Measurements from ENCODE around the gene CLDN14. TPM values are rescaled to one million over a fixed set of nuclear protein-coding genes. Genes with fewer than 3 reads are reported as not detected.
"Not testable (repeated sequence)": the region's sequence is repeated elsewhere in the genome, so short reads cannot be mapped to it uniquely, and the experiment has no call there.

CLDN14 gene
- total RNA-seq, 4 donors from 2014 or later: not detected

DNA sequence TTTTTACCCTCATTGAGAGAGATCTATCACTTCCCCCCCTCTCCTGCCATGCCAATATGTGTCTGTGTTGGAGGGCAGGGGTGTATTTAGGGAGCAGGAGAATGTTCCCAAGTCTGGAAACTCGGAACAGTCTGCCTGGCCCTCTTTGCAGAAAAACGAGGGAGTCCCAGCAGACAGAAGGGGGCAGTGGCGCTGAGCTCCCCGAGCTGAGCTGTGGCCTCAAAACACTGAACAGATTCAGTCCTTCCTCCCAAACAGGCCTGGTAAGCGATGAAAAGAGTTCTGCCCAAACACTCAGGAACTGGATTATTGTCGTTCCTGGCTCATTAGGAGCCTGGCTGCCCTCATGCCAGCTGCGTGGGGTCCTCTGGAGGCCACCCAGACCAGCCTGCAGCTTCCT is 981 bp downstream of the CLDN14 start:
- TF ChIP-seq POLR2A (IDR thresholded peaks at IDR 0.05): no peak
- TF ChIP-seq, protein P1, sequence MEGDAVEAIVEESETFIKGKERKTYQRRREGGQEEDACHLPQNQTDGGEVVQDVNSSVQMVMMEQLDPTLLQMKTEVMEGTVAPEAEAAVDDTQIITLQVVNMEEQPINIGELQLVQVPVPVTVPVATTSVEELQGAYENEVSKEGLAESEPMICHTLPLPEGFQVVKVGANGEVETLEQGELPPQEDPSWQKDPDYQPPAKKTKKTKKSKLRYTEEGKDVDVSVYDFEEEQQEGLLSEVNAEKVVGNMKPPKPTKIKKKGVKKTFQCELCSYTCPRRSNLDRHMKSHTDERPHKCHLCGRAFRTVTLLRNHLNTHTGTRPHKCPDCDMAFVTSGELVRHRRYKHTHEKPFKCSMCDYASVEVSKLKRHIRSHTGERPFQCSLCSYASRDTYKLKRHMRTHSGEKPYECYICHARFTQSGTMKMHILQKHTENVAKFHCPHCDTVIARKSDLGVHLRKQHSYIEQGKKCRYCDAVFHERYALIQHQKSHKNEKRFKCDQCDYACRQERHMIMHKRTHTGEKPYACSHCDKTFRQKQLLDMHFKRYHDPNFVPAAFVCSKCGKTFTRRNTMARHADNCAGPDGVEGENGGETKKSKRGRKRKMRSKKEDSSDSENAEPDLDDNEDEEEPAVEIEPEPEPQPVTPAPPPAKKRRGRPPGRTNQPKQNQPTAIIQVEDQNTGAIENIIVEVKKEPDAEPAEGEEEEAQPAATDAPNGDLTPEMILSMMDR (IDR thresholded peaks at IDR 0.05): no peak
- no peak overlapping the region for H3K27ac ChIP-seq
- no peak overlapping the region for H3K4me3 ChIP-seq (replicated peaks in 1 of 3)
- intact Hi-C loops (cut with DNase I): no loop called here
- H3K9me3 ChIP-seq: no peaks in the 10 kb centered on the region
- no peaks in the 10 kb centered on the region for H3K27me3 ChIP-seq
- no peaks in the 10 kb centered on the region for H3K36me3 ChIP-seq
- 48 to 50% methylated on average over 5 to 7 of the region's 7 CpGs for WGBS, 2 donors
- H3K4me1 ChIP-seq: peaks cover 0 to 3% of the 10 kb centered on the region in 2 donors
- DNase-seq: no peak

DNA sequence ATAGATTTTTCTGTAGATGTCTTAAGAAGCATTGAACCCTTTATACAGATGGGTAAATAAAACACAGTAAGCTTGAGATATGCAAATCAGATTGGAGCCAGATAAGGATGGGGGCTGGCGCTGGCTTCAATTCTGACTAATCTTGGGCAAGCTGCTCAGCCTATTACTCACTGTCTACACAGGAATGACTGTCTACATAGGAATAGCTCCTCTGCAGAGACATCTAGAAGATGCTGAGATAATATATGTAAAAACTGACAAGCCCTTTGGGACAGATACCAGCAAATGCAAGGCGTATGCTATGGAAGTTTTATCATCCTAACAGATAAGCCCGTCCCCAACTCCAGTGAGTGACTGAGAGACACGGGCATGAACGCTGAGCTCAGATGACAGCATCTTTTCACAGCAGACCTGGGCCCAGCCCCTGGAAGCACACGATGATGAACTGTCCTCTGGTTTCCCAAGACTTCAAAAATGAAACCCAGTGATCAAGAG is 1.7 kb downstream of the CLDN14 start:
- H3K36me3 ChIP-seq: no peaks in the 10 kb centered on the region
- no peaks in the 10 kb centered on the region for H3K27me3 ChIP-seq
- no peak for DNase-seq
- intact Hi-C loops (cut with DNase I): no loop called here
- peaks cover 0 to 3% of the 10 kb centered on the region in 2 donors for H3K4me1 ChIP-seq
- no peak overlapping the region for H3K4me3 ChIP-seq (replicated peaks in 1 of 3)
- H3K27ac ChIP-seq: no peak overlapping the region
- TF ChIP-seq, protein P1 (IDR thresholded peaks at IDR 0.05): no peak
- no peak for TF ChIP-seq POLR2A (IDR thresholded peaks at IDR 0.05)
- no peaks in the 10 kb centered on the region for H3K9me3 ChIP-seq
- 83 to 87% methylated on average over 6 of the region's 6 CpGs for WGBS, 2 donors

DNA sequence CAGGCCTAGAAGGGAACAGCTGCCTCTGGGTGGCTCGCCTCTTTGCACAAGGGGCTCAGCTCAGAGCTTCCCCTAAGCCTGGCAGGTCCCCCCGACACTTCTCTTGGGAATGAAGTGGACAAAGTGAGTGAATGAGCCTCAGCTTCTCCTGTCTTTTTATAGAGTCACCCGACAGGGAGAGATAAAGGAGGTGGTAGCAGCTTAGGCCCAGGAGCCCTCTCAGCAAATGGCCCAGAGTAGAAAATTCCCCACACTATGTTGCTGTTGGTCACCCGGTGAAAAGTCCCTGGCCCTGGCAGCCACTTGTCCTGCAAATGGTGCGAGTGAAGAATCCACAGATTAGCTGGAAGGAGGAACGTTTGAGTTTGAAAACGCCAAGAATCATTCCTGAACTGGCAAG is 2.4 kb downstream of the CLDN14 start:
- intact Hi-C loops (cut with DNase I): no loop called here
- H3K4me3 ChIP-seq (replicated peaks in 1 of 3): no peak overlapping the region
- no peaks in the 10 kb centered on the region for H3K27me3 ChIP-seq
- no peaks in the 10 kb centered on the region for H3K36me3 ChIP-seq
- TF ChIP-seq, protein P1 (IDR thresholded peaks at IDR 0.05): no peak
- no peak for TF ChIP-seq POLR2A (IDR thresholded peaks at IDR 0.05)
- no peak overlapping the region for H3K27ac ChIP-seq
- peak; percentile 23 to 44 for DNase-seq
- H3K4me1 ChIP-seq: peaks cover 0 to 3% of the 10 kb centered on the region in 2 donors
- 48 to 55% methylated on average over 7 of the region's 7 CpGs for WGBS, 2 donors
- H3K9me3 ChIP-seq: no peaks in the 10 kb centered on the region

DNA sequence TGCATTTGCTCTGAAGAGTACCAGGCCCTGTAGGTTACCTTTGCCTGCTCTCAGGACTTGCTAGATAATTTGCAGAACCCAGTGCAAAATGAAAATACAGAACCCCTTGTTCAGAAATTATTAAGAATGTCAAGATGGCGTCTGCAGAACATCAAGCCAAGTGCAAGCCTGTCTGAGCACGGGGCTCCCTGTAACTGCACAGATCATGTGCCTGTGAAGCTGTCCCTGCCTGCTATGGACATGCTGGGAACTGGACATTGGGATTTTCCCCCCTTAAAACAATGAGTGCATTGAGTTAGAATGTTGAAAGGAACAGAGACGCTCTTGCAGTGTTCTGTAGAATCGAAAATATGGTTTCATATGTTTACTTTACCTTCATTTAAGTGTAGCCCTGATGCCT is 2.9 kb downstream of the CLDN14 start:
- no peak overlapping the region for H3K27ac ChIP-seq
- WGBS, 2 donors: 68 to 76% methylated on average over 4 of the region's 4 CpGs

DNA sequence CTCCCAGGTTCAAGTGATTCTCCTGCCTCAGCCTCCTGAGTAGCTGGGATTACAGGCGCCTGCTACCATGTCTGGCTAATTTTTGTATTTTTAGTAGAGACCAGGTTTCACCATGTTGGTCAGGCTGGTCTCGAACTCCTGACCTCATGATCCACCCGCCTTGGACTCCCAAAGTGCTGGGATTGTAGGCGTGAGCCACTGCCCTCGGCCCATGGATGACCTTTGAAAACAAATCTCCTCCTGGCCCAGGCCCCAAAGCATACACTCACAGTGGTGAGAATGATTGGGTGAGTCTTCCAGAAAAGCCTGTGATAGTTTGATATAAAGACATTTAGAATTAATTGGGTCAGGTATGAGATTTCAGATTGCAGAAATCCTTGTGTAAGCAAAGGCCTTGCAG is 3.4 kb downstream of the CLDN14 start:
- H3K4me3 ChIP-seq (replicated peaks in 1 of 3); intact Hi-C loops (cut with DNase I); H3K27me3 ChIP-seq; H3K9me3 ChIP-seq; H3K27ac ChIP-seq; H3K4me1 ChIP-seq; DNase-seq; H3K36me3 ChIP-seq: not testable (repeated sequence)
- WGBS, 2 donors: 90 to 95% methylated on average over 5 of the region's 5 CpGs

More for the DNA sequence above, 2.9 kb downstream of the CLDN14 start:
- H3K4me3 ChIP-seq (replicated peaks in 1 of 3): no peak overlapping the region
- no peak for DNase-seq
- H3K4me1 ChIP-seq: peaks cover 0 to 3% of the 10 kb centered on the region in 2 donors
- no peaks in the 10 kb centered on the region for H3K36me3 ChIP-seq
- intact Hi-C loops (cut with DNase I): no loop called here
- H3K9me3 ChIP-seq: no peaks in the 10 kb centered on the region
- no peaks in the 10 kb centered on the region for H3K27me3 ChIP-seq
- TF ChIP-seq, protein P1 (IDR thresholded peaks at IDR 0.05): no peak
- TF ChIP-seq POLR2A (IDR thresholded peaks at IDR 0.05): no peak

DNA sequence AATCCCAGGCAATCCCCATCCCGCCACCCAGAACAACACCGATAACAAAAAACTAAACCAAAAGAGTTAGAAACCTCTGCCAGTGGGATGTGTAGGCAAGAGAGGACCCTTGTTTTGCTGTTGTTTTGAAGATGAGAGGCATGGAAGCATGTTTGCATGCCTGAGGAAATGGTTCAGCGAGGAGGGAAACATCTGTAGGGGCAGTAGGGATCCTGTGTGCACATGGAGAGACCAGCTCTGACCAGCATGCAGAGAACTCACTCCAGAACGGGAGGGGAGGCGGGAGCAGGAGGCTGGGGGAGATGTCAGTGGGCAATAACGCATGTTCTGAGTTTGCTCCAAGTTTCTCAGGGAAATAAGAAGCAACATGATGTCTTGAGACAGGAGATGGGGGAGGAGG is 5.3 kb downstream of the CLDN14 start:
- H3K4me3 ChIP-seq (replicated peaks in 1 of 3): no peak overlapping the region

More for the DNA sequence above, 5.3 kb downstream of the CLDN14 start:
- Histone ChIP-seq H3K36me3 (no peaks in the 10 kb centered on the region), H3K27ac (no peak overlapping the region), H3K27me3 (no peaks in the 10 kb centered on the region), H3K9me3 (no peaks in the 10 kb centered on the region), H3K4me1 (peaks cover 0 to 3% of the 10 kb centered on the region in 2 donors)
- no peak for DNase-seq
- TF ChIP-seq, protein P1 (IDR thresholded peaks at IDR 0.05): no peak
- no peak for TF ChIP-seq POLR2A (IDR thresholded peaks at IDR 0.05)
- WGBS, 2 donors: 70 to 81% methylated on average over 6 of the region's 6 CpGs
- intact Hi-C loops (cut with DNase I): no loop called here

Data from thyroid gland (tissue), 4 donors.